AG09309 (cell line): ENCODE measurements around the gene LRFN3.

Experiments
- DNase-seq: peaks from one replicate; pipeline ENCODE4 v3.0.0-alpha.2; 2010; ENCODE audit warnings: low read depth
- H3K4me3 ChIP-seq: 2 replicates; pipeline ENCODE4 v1.5.1; 2011; ENCODE audit warnings: mild to moderate bottlenecking, low read depth, low read length, moderate library complexity; ENCODE audit not compliant: control insufficient read depth
- CTCF ChIP-seq: IDR thresholded peaks from 2 replicates; pipeline ENCODE4 v1.5.1; 2011; ENCODE audit warnings: mild to moderate bottlenecking, low read depth, low read length, inconsistent platforms; ENCODE audit not compliant: insufficient read depth, control insufficient read depth; ENCODE audit errors: missing control alignments

Gene LRFN3

GRCh38 chr19:35901055-35901644, 35.0 kb upstream of the LRFN3 start:
- no peak for DNase-seq
- TF ChIP-seq CTCF = no peak
- peak overlapping the region; percentile 91 for H3K4me3 ChIP-seq

DNA sequence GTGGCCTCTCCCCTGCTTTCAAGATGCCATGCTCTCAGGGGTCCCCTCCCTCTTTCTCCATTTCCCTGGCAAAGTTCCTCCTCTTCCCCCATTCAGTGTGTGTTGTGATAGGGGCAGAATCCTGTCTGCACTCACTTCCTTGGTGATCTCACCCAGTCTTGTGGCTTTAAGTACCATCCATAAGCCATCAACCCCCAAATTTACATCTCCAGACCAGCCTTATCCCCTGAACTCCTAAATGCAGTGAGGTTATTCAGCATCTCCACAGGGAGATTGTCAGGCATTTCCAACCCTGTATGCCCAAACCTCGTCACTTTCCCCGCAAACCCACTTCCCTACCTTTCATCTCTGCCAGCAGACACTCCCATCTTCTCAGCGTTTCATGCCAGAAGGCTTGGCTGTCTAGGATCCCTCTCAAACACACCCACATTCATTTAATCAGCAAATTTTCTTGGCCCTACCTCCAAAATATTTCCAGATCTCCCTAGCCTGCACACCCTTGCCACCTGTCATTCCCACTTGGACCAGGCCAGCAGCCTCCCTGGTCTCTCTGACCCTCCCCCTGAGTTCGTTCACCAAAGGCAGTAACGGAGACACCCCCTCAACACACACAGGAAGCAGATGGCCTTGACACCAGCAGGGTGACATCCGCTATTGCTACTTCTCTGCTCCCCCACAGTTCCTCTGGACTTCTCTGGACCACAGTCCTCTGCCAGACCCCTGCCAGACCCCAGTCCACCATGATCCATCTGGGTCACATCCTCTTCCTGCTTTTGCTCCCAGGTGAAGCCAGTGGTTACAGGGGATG, 34.1 kb upstream of the LRFN3 start, which contains the start of gene HCST:
Gene HCST, plus strand, starts transcription at position 676 of the 808 bp plus-strand sequence. Its CDS starts 65 bp downstream, at position 741.
- no peak for TF ChIP-seq CTCF
- no peak within 1 kb of the TSS; the same call in 1 of the 2 replicates for H3K4me3 ChIP-seq
- DNase-seq = no peak

- no peak for TF ChIP-seq CTCF
- no peak for DNase-seq
- no peak overlapping the region for H3K4me3 ChIP-seq
Observed at GRCh38 chr19:35902870-35903475, 33.2 kb upstream of the LRFN3 start.

DNA sequence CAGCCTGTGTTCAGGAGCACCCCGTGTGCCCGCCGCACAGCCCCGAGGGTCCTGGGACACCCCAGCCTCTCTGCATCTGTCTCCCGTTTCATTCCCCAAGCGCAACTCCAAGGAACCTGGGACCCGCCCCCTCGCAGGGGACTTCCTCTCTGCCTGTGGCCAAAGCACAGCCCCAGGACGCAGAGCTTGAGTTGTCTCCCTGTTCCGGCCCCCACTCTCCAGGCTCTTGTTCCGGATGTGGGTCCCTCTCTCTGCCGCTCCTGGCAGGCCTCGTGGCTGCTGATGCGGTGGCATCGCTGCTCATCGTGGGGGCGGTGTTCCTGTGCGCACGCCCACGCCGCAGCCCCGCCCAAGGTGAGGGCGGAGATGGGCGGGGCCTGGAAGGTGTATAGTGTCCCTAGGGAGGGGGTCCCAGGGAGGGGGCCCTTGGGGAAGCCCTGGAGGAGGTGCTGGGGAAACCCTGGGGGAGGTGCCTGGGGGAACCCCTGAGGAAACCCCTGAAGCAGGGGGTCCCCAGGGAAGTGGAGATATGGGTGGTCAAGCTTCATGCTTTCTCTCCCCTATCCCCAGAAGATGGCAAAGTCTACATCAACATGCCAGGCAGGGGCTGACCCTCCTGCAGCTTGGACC, 32.5 kb upstream of the LRFN3 start:
- no peak for TF ChIP-seq CTCF

GRCh38 chr19:35904311-35905068, 31.7 kb upstream of the LRFN3 start:
- H3K4me3 ChIP-seq = no peak overlapping the region
- no peak for TF ChIP-seq CTCF
- DNase-seq = no peak

More for the DNA sequence above, 32.5 kb upstream of the LRFN3 start:
- peak overlapping the region; percentile 0 for H3K4me3 ChIP-seq
- DNase-seq = no peak
